Caco-2 (cell line): ENCODE measurements around the gene TEX14. TPM values are rescaled to one million over a fixed set of nuclear protein-coding genes. Genes with fewer than 3 reads are reported as not detected.
A peak's percentile ranks its signal among the peaks of the same experiment; 100 is the strongest.

Experiments
- BruUV-seq: library from RNA; stranded (reverse); fragments of 400-500 nt; replicated peaks from 2 replicates; lab custom pipeline; 2021; lab: Mats Ljungman, UMichigan
- CTCF ChIA-PET: fragments of 300-600 bp; sonication (Branson Sonifier 250); formaldehyde crosslinking; loops from one replicate; lab custom pipeline; 2022; ENCODE audit warnings: antibody characterized with exemption; lab: Charles Lee
- POLR2A ChIA-PET: fragments of 300-600 bp; sonication (Branson Sonifier 250); formaldehyde crosslinking; loops from one replicate; lab custom pipeline; 2022; ENCODE audit warnings: antibody characterized with exemption; lab: Charles Lee
- DNase-seq, 2 experiments: peaks; one replicate each; pipeline versions ENCODE4 v3.0.0 to v3.0.0-alpha.2; 2020 to 2022
- H3K27me3 ChIP-seq: replicated peaks from 2 replicates; pipeline ENCODE4 v1.6.0; 2011; ENCODE audit warnings: low read length; ENCODE audit not compliant: control insufficient read depth, insufficient read depth
- H3K36me3 ChIP-seq: 2 replicates; pipeline ENCODE4 v1.5.1; 2011; ENCODE audit warnings: low read length; ENCODE audit not compliant: control insufficient read depth, insufficient read depth
- H3K4me1 ChIP-seq: fragments of 250-450 bp; sonication (Bioruptor Pico); 2 replicates; pipeline ENCODE4 v1.5.1; 2020; ENCODE audit warnings: mild to moderate bottlenecking
- H3K4me3 ChIP-seq: 2 replicates; pipeline ENCODE4 v1.5.1; 2011; ENCODE audit warnings: low read depth, mild to moderate bottlenecking, control low read depth, low read length
- H3K9me3 ChIP-seq: fragments of 250-450 bp; sonication (Bioruptor Pico); 2 replicates; pipeline ENCODE4 v1.5.1; 2020; ENCODE audit warnings: mild to moderate bottlenecking, moderate library complexity
- H3K27ac Mint-ChIP-seq: one replicate; pipeline ENCODE4 v1.8.0; 2022; ENCODE audit warnings: mixed read lengths; ENCODE audit not compliant: unreplicated experiment
- H3K27me3 Mint-ChIP-seq: one replicate; pipeline ENCODE4 v1.8.0; 2022; ENCODE audit warnings: mixed read lengths; ENCODE audit not compliant: insufficient read depth, unreplicated experiment
- H3K36me3 Mint-ChIP-seq: one replicate; pipeline ENCODE4 v1.8.0; 2022; ENCODE audit warnings: mild to moderate bottlenecking, mixed read lengths; ENCODE audit not compliant: insufficient read depth, unreplicated experiment
- H3K4me1 Mint-ChIP-seq: one replicate; pipeline ENCODE4 v1.8.0; 2022; ENCODE audit warnings: low read depth, mixed read lengths; ENCODE audit not compliant: unreplicated experiment
- H3K4me3 Mint-ChIP-seq: one replicate; pipeline ENCODE4 v1.8.0; 2022; ENCODE audit warnings: mild to moderate bottlenecking, moderate library complexity, mixed read lengths; ENCODE audit not compliant: unreplicated experiment
- H3K9me3 Mint-ChIP-seq: one replicate; pipeline ENCODE4 v1.8.0; 2022; ENCODE audit warnings: mixed read lengths; ENCODE audit not compliant: unreplicated experiment
- CTCF ChIP-seq, 2 experiments: fragments of 200-600 bp in 1 of 2; IDR thresholded peaks; 1 replicate in 1 of 2; 2 replicates in 1 of 2; pipeline versions ENCODE4 v1.5.1 to v1.8.0; 2011 to 2022; ENCODE audit warnings: antibody characterized with exemption in 1 of 2, control low read depth in 1 of 2, inconsistent platforms in 1 of 2, low read depth in 1 of 2, low read length in 1 of 2, mild to moderate bottlenecking in 1 of 2, moderate library complexity in 1 of 2; ENCODE audit not compliant: insufficient read depth in 1 of 2, severe bottlenecking in 1 of 2, unreplicated experiment in 1 of 2
- intact Hi-C: fragments of 100-400 bp; cut with micrococcal nuclease; formaldehyde crosslinking; loops from one replicate; pipeline ENCODE4 v1.10.0; 2022; ENCODE audit not compliant: unreplicated experiment
- total RNA-seq: library from RNA; stranded (reverse); gene quantifications from 2 replicates; pipeline ENCODE4 v1.2.3, GENCODE V29; 2022

The TEX14 gene
- total RNA-seq, 1 experiment from 2014 or later: 0.54 TPM

GRCh38 chr17:58531661-58532554, 159.9 kb downstream of the TEX14 start:
- DNase-seq: peak; percentile 58 to 80
- H3K9me3 ChIP-seq: no peaks in the 10 kb centered on the region
- no TSS peak for BruUV-seq
- Mint-ChIP-seq H3K4me3 (peak overlapping the region; percentile 46), H3K36me3 (no peaks in the 10 kb centered on the region), H3K9me3 (no peaks in the 10 kb centered on the region), H3K27me3 (peaks cover 3% of the 10 kb centered on the region), H3K27ac (no peak overlapping the region), H3K4me1 (peaks cover 16% of the 10 kb centered on the region)
- H3K4me3 ChIP-seq: peak overlapping the region; percentile 33
- no peaks in the 10 kb centered on the region for H3K36me3 ChIP-seq
- intact Hi-C loops: no loop called here
- peaks cover 34% of the 10 kb centered on the region for H3K4me1 ChIP-seq
- no peak for TF ChIP-seq CTCF (IDR thresholded peaks at IDR 0.05; ENCODE audit: insufficient read depth in 1 of 2, low read depth in 1 of 2, low read length in 1 of 2, severe bottlenecking in 1 of 2, unreplicated experiment in 1 of 2)
- CTCF ChIA-PET: interaction anchor here (1.2 to 1.5 kb wide), 2 partner anchors 13 to 214 kb away, joined by 5 read pairs; no protein-coding TSS in a partner anchor
- POLR2A ChIA-PET: interaction anchor here (0.6 to 1.9 kb wide), 2 partner anchors 100 to 1088 kb away, joined by 3 to 16 read pairs; partner anchors contain the start of gene CLTC
- H3K27me3 ChIP-seq: no peaks in the 10 kb centered on the region

DNA sequence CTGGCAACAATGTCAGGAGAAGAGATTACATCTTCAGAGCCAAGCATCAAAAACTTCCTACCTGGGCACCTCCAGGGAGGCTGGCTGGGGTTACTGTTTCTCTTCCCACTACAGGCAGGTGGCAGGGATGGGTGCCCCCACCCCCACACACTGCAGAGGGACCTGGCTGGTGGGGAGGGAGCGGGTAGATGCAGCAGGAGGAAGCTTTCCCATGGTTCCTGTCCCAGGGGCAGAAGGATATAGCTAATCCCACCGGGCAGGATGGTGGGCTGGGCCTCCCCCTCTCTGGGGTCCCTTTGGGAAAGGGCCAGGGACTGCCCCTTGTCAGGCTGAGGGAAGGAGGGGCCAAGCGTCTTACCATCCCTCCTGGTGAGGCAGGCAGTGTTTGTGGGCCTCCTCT, 160.7 kb downstream of the TEX14 start:
- H3K4me3 Mint-ChIP-seq: no peak overlapping the region
- H3K4me1 Mint-ChIP-seq: peaks cover 16% of the 10 kb centered on the region
- POLR2A ChIA-PET: interaction anchor here (0.6 kb wide), 1 partner anchor 239 kb away, joined by 4 read pairs; no protein-coding TSS in a partner anchor
- DNase-seq: no peak
- CTCF ChIA-PET: no interaction called here
- no peak for TF ChIP-seq CTCF (IDR thresholded peaks at IDR 0.05; ENCODE audit: insufficient read depth in 1 of 2, low read depth in 1 of 2, low read length in 1 of 2, severe bottlenecking in 1 of 2, unreplicated experiment in 1 of 2)
- BruUV-seq: no TSS peak
- intact Hi-C loops: no loop called here
- Histone ChIP-seq H3K4me3 (no peak overlapping the region), H3K36me3 (no peaks in the 10 kb centered on the region), H3K27me3 (no peaks in the 10 kb centered on the region), H3K9me3 (no peaks in the 10 kb centered on the region), H3K4me1 (peaks cover 31% of the 10 kb centered on the region)
- H3K36me3 Mint-ChIP-seq: no peaks in the 10 kb centered on the region
- H3K27ac Mint-ChIP-seq: no peak overlapping the region
- H3K27me3 Mint-ChIP-seq: peaks cover 3% of the 10 kb centered on the region
- H3K9me3 Mint-ChIP-seq: no peaks in the 10 kb centered on the region

DNA sequence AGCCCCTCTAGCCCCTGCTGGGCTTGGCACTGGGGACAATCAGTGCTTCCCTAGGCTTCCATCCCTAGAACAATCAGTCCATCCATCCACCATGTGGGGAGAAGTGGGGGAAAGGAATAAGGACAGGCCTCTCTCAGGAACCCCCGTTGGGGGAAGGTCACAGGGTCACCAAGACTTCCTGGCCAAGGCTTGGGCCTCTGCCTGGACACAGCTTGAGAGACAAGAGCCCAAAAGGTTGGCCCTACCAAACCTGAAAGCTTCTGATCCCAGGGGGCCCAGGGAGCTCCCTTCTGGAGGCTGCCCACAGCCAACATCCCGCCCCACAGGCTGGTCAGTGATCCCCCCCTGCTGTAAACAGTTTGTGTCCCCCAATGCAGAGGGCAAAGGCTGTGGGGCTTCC, 161.2 kb downstream of the TEX14 start:
- Mint-ChIP-seq H3K4me3 (no peak overlapping the region), H3K27ac (no peak overlapping the region), H3K4me1 (peaks cover 11% of the 10 kb centered on the region), H3K36me3 (no peaks in the 10 kb centered on the region), H3K27me3 (peaks cover 3% of the 10 kb centered on the region), H3K9me3 (no peaks in the 10 kb centered on the region)
- ChIA-PET CTCF (no interaction called here), POLR2A (interaction anchor here (0.6 kb wide), 1 partner anchor 239 kb away, joined by 4 read pairs; no protein-coding TSS in a partner anchor)
- BruUV-seq: no TSS peak
- no peak for TF ChIP-seq CTCF (IDR thresholded peaks at IDR 0.05; ENCODE audit: insufficient read depth in 1 of 2, low read depth in 1 of 2, low read length in 1 of 2, severe bottlenecking in 1 of 2, unreplicated experiment in 1 of 2)
- Histone ChIP-seq H3K4me1 (peaks cover 26% of the 10 kb centered on the region), H3K9me3 (no peaks in the 10 kb centered on the region), H3K4me3 (no peak overlapping the region), H3K27me3 (no peaks in the 10 kb centered on the region), H3K36me3 (no peaks in the 10 kb centered on the region)
- intact Hi-C loops: no loop called here
- no peak for DNase-seq
